Gastrocnemius medialis (tissue), 4 donors: ENCODE data around the gene IL12RB1.

ENCODE experiments used
- CTCF ChIP-seq, 5 experiments: fragments of 450-650 bp in 3 of 5; fragments of 200-600 bp in 2 of 5; sonication (generic) in 2 of 5; IDR thresholded peaks in 4 of 5; conservative IDR thresholded peaks in 1 of 5; 1 replicate in 4 of 5; 2 replicates in 1 of 5; pipeline ENCODE4 v1.5.1; 2016 to 2019; ENCODE audit warnings: antibody characterized with exemption in 5 of 5, mild to moderate bottlenecking in 3 of 5, moderate library complexity in 3 of 5
- POLR2A ChIP-seq, 2 donors: fragments of 450-650 bp; IDR thresholded peaks; one replicate each; pipeline ENCODE4 v1.6.1; 2017; ENCODE audit warnings: antibody characterized with exemption in 2 of 2, mild to moderate bottlenecking in 2 of 2, moderate library complexity in 2 of 2

- TF ChIP-seq POLR2A (IDR thresholded peaks at IDR 0.05) (no peak), CTCF (IDR thresholded peaks at IDR 0.05 in 4 of 5, conservative IDR thresholded peaks at IDR 0.05 in 1 of 5) (no peak)
These were observed 24.7 kb downstream of the IL12RB1 start for GRCh38 chr19:18062028-18062427.
